GM06990 (cell line): Measurements from ENCODE around the gene TLE4.

Source experiments
- DNase-seq: peaks from one replicate; pipeline ENCODE4 v3.0.0-alpha.2; 2011; ENCODE audit not compliant: insufficient read length; ENCODE audit errors: extremely low read depth
- H3K27me3 ChIP-seq: replicated peaks from 2 replicates; pipeline ENCODE4 v1.6.0; 2011; ENCODE audit warnings: low read length; ENCODE audit not compliant: control insufficient read depth, insufficient read depth
- H3K36me3 ChIP-seq: 2 replicates; pipeline ENCODE4 v1.5.1; 2011; ENCODE audit warnings: low read length; ENCODE audit not compliant: control insufficient read depth, insufficient read depth
- H3K4me3 ChIP-seq: replicated peaks from 2 replicates; pipeline ENCODE4 v1.5.1; 2011; ENCODE audit warnings: low read depth, mild to moderate bottlenecking, control low read depth, low read length
- TF ChIP-seq, protein P1 (sequence below): IDR thresholded peaks from 2 replicates; pipeline ENCODE4 v1.5.1; 2011; ENCODE audit warnings: low read length, control low read depth, mild to moderate bottlenecking, inconsistent platforms; ENCODE audit not compliant: insufficient read depth, poor library complexity, severe bottlenecking

The TLE4 gene

DNA sequence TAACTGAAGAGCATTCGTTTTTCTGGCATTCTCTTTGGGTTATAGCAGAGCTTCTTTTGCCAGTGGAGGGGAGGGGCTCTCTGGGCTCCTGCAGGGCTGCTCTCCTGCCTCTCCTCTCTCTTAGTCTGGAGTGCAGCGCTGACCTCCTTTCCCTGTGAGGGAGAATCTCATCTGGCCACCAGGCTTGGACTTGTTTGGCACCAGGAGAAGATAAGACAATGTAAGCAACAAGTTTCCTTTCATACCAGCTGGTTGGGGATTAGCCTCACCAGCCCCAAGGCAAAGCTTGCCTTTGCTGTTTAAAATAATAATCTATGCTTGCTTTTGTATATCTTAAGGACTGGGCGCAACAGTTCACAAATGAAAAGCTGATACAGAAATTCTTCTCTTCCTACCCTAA, 196.4 kb downstream of the TLE4 start:
- TF ChIP-seq, protein P1, sequence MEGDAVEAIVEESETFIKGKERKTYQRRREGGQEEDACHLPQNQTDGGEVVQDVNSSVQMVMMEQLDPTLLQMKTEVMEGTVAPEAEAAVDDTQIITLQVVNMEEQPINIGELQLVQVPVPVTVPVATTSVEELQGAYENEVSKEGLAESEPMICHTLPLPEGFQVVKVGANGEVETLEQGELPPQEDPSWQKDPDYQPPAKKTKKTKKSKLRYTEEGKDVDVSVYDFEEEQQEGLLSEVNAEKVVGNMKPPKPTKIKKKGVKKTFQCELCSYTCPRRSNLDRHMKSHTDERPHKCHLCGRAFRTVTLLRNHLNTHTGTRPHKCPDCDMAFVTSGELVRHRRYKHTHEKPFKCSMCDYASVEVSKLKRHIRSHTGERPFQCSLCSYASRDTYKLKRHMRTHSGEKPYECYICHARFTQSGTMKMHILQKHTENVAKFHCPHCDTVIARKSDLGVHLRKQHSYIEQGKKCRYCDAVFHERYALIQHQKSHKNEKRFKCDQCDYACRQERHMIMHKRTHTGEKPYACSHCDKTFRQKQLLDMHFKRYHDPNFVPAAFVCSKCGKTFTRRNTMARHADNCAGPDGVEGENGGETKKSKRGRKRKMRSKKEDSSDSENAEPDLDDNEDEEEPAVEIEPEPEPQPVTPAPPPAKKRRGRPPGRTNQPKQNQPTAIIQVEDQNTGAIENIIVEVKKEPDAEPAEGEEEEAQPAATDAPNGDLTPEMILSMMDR, result no peak
- Histone ChIP-seq H3K4me3 (no peak overlapping the region), H3K36me3 (no peaks in the 10 kb centered on the region), H3K27me3 (no peaks in the 10 kb centered on the region; the same call in 1 of the 2 replicates)
- no peak for DNase-seq

DNA sequence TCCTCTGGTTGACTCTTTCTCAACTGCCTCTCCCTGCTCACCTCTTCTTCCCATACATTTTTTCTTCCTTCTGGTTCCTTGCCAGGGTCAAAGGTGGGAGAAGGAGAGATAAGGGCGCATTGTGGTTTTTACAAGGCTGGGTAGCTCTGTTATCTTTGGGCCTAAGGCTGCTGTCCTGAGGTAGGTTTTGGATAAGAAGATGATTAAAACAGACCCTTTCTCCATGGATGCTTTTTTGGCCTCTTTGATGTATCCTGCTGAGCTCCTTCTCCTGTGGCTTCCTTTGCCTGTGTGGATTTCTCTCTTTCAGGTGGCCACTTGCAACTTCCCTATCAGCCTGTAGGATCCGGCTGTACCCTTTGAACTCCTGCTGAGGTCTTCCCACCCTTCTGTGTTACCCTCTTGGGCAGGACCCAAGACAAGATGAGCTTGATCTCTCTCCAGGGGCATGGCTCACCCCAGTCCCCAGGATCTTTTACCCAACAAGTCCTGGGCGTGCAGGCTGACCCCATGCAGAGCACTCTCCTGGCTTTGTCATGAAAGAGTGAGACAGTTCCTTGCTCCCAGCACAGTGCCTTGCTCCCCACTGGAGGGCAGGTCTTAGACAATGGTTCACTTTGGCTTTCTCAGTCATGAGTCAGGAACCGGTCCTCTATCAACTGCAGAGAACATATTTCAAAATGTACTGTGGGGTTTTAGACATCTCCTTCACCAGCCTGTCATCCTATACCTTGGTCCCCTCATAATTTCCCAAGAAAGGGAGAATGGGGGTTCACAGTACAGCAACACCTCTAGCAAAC, 197.9 kb downstream of the TLE4 start:
- TF ChIP-seq, protein P1, result no peak
- no peak for DNase-seq
- Histone ChIP-seq H3K36me3 (no peaks in the 10 kb centered on the region), H3K4me3 (no peak overlapping the region), H3K27me3 (no peaks in the 10 kb centered on the region; the same call in 1 of the 2 replicates)

DNA sequence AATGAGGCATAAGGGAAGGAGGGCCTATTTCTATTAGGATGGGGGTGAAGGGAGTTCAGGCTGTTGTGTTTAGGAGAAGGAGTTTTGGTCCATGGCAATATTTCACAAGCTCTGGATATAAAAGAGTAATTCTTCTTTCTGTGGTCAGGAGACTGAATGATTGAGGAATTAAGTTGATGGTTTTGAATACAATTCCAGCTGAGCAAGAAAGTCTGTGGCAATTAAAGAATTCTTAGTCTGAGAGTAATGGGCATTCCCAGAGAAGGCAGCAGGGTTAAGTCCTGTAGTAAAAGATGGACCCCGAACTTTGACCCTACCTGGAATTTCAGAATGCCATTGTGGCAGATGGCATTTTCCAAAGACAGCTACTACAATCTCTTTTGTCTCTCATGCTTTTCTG, 202.6 kb downstream of the TLE4 start:
- Histone ChIP-seq H3K27me3 (no peaks in the 10 kb centered on the region), H3K4me3 (no peak overlapping the region), H3K36me3 (no peaks in the 10 kb centered on the region)
- TF ChIP-seq, protein P1, result no peak
- DNase-seq, result no peak
